GOT3 (cell line): ENCODE results near the gene UBE2E2.

Experiments used
- DNase-seq: peaks from one replicate; lab custom pipeline; 2025; ENCODE audit warnings: mixed read lengths; lab: John Stamatoyannopoulos, UW

The UBE2E2 gene

GRCh38 chr3:23440416-23441294 is 237.5 kb downstream of the UBE2E2 start:
- DNase-seq: no peak

GRCh38 chr3:23442598-23443383 is 239.7 kb downstream of the UBE2E2 start:
- no peak for DNase-seq

- DNase-seq: no peak
These were observed 241.3 kb downstream of the UBE2E2 start for GRCh38 chr3:23444386-23444785.

- no peak for DNase-seq
These were observed 243.2 kb downstream of the UBE2E2 start for GRCh38 chr3:23446301-23446700.

- DNase-seq: no peak
These were observed 245.9 kb downstream of the UBE2E2 start for GRCh38 chr3:23448998-23449537.

GRCh38 chr3:23450051-23450450 is 246.9 kb downstream of the UBE2E2 start:
- no peak for DNase-seq

- no peak for DNase-seq
These were observed 247.7 kb downstream of the UBE2E2 start for GRCh38 chr3:23450806-23451205.

- DNase-seq: no peak
These were observed 249.3 kb downstream of the UBE2E2 start for GRCh38 chr3:23452408-23452807.

- DNase-seq: no peak
These were observed 252.0 kb downstream of the UBE2E2 start for GRCh38 chr3:23455084-23455483.

- DNase-seq: no peak
These were observed 252.6 kb downstream of the UBE2E2 start for GRCh38 chr3:23455775-23456174.

GRCh38 chr3:23457697-23458096 is 254.6 kb downstream of the UBE2E2 start:
- no peak for DNase-seq

- DNase-seq: no peak
These were observed 256.3 kb downstream of the UBE2E2 start for GRCh38 chr3:23459465-23459864.

- no peak for DNase-seq
These were observed 256.9 kb downstream of the UBE2E2 start for GRCh38 chr3:23459889-23460546.

GRCh38 chr3:23461069-23461468 is 257.9 kb downstream of the UBE2E2 start:
- DNase-seq: no peak

- no peak for DNase-seq
These were observed 260.7 kb downstream of the UBE2E2 start for GRCh38 chr3:23463791-23464190.

GRCh38 chr3:23465569-23465968 is 262.4 kb downstream of the UBE2E2 start:
- DNase-seq: no peak

- DNase-seq: no peak
These were observed 265.1 kb downstream of the UBE2E2 start for GRCh38 chr3:23468203-23468602.

GRCh38 chr3:23474580-23475357 is 271.6 kb downstream of the UBE2E2 start:
- no peak for DNase-seq

GRCh38 chr3:23475446-23475845 is 272.3 kb downstream of the UBE2E2 start:
- DNase-seq: no peak

GRCh38 chr3:23479026-23479425 is 275.9 kb downstream of the UBE2E2 start:
- DNase-seq: no peak

- no peak for DNase-seq
These were observed 276.6 kb downstream of the UBE2E2 start for GRCh38 chr3:23479615-23480328.
